Spleen (tissue), 11 donors: ENCODE measurements around the gene S100B. TPM values are rescaled to one million over a fixed set of nuclear protein-coding genes. Genes with fewer than 3 reads are reported as not detected.

Source experiments
- DNase-seq: peaks from one replicate; pipeline ENCODE4 v3.0.0-alpha.2; 2020
- H3K27ac ChIP-seq, 8 donors: fragments of 200-600 bp; sonication (generic) in 7 of 8; 1 replicate in 4 of 8; 2 replicates in 4 of 8; pipeline versions ENCODE4 v1.5.0 to v1.8.0; 2016 to 2021; ENCODE audit warnings: inconsistent platforms in 4 of 8, mild to moderate bottlenecking in 4 of 8, moderate library complexity in 1 of 8
- H3K27me3 ChIP-seq, 7 donors: fragments of 200-600 bp; sonication (generic) in 6 of 7; replicated peaks in 1 of 7; 1 replicate in 4 of 7; 2 replicates in 3 of 7; pipeline versions ENCODE4 v1.5.0 to v1.8.0; 2016 to 2021; ENCODE audit warnings: inconsistent platforms in 3 of 7, mild to moderate bottlenecking in 1 of 7
- H3K36me3 ChIP-seq, 6 donors: fragments of 200-600 bp; sonication (generic) in 5 of 6; 1 replicate in 4 of 6; 2 replicates in 2 of 6; pipeline versions ENCODE4 v1.5.0 to v1.8.0; 2016 to 2021; ENCODE audit warnings: inconsistent platforms in 2 of 6
- H3K4me1 ChIP-seq, 6 donors: fragments of 200-600 bp; sonication (generic) in 5 of 6; 1 replicate in 3 of 6; 2 replicates in 3 of 6; pipeline versions ENCODE4 v1.5.0 to v1.8.0; 2016 to 2021; ENCODE audit warnings: inconsistent platforms in 3 of 6
- H3K4me3 ChIP-seq, 8 donors: fragments of 200-600 bp; sonication (generic) in 7 of 8; 1 replicate in 4 of 8; 2 replicates in 4 of 8; pipeline versions ENCODE4 v1.5.0 to v1.8.0; 2016 to 2021; ENCODE audit warnings: inconsistent platforms in 4 of 8, mild to moderate bottlenecking in 4 of 8, moderate library complexity in 2 of 8
- H3K9me3 ChIP-seq, 8 donors: fragments of 200-600 bp; sonication (generic) in 7 of 8; 1 replicate in 4 of 8; 2 replicates in 4 of 8; pipeline versions ENCODE4 v1.5.0 to v1.8.0; 2016 to 2021; ENCODE audit warnings: inconsistent platforms in 4 of 8
- POLR2A ChIP-seq, 3 donors: fragments of 450-650 bp; IDR thresholded peaks; one replicate each; pipeline ENCODE4 v1.5.1; 2017; ENCODE audit warnings: antibody characterized with exemption in 3 of 3, mild to moderate bottlenecking in 1 of 3
- POLR2AphosphoS5 ChIP-seq, 3 donors: sonication (generic); formaldehyde crosslinking; IDR thresholded peaks; one replicate each; pipeline ENCODE4 v1.5.1; 2017; ENCODE audit warnings: antibody characterized with exemption in 3 of 3
- WGBS, 5 donors: extraction: QIAGEN DNeasy Blood & Tissue Kit in 3 of 5; methylation state at CpG; one replicate each; pipeline versions ENCODE4 v1.1.5 to v1.1.7; 2013 to 2018; 5-methylcytosine and 5-hydroxymethylcytosine counted together
- intact Hi-C: fragments of 100-400 bp; cut with DNase I; formaldehyde crosslinking; loops from one replicate; pipeline ENCODE4 v1.15.0; 2023; ENCODE audit warnings: low total_unique reads
- polyA plus RNA-seq, 3 donors: library from polyadenylated mRNA; stranded (reverse); fragments of 200-250 nt; gene quantifications; one replicate each; pipeline ENCODE4 v1.2.1, GENCODE V29; 2013
- total RNA-seq, 7 donors: library from RNA; depleted of rRNA in 3 of 7; stranded (reverse); fragments of >200 nt in 3 of 7; fragmentation: NEBNext Ultra II Directional in 4 of 7; extraction: Animal tissue kit (Norgen Biotek cat#: 25700) in 4 of 7; gene quantifications; one replicate each; pipeline versions ENCODE4 v1.1.0 to v1.2.1, GENCODE V29; 2016 to 2021
- TF ChIP-seq, protein P1 (sequence below), 11 experiments: fragments of 200-600 bp in 7 of 11; fragments of 450-650 bp in 4 of 11; sonication (generic) in 4 of 11; IDR thresholded peaks in 8 of 11; conservative IDR thresholded peaks in 3 of 11; 1 replicate in 7 of 11; 2 replicates in 4 of 11; pipeline versions ENCODE4 v1.4.0 to v1.8.0; 2016 to 2021; ENCODE audit warnings: antibody characterized with exemption in 11 of 11, inconsistent platforms in 4 of 11, mild to moderate bottlenecking in 1 of 11
- donor health status: healthy with polysubstance abuse.
- donor health status: DM: no; HTN: no; CAD: no; lungs with moderate emphysema.
- donor health status: DM: no; HTN: no; CAD: no.
- donor health status: Bipolar disorder and iron deficiency.
- donor health status: healthy.
- donor health status: DM: no; HTN: no; CAD: no.
- donor health status: DM: yes; HTN: yes; CAD: no.

S100B gene
- total and polyA plus RNA-seq, 10 donors = 9.7 to 46.0 (median 21.4) TPM

DNA sequence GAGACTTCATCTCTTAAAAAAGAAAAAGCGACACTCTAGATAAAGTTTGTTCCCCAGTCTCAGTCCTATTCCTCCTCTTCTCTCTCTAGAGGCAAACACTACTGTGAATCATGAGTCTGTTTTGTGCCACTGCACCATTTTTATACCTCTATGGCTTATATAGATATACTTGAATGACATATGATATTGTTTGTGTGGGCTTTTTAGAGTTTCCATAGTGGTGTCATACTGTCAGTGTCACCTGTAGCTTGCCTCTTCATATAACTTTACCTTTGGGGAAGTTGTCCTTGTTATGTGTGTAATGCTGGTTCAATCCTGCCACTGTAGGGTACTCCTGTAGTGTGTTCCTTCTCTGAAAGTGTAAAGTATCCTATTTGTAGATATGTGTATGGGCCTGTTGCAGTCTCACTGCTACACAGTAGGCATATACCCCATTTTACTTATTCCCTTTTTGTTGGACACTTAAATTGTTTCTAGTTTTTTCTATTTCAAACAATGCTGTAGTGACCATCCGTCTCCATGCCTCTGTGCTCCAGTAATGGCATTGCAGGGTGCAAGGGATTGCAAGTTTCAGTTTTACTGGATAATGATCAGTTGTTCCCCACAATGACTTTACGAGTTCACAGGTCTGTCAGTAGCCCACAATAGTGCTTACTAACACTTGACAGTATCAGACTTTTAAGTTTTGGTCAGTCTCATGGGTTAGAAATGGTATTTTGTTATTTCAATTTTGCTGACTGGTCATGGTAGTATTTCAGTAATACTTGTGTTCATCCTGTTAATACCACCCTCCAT, 33.3 kb upstream of the S100B start:
- WGBS, 5 donors = 43 to 62% (median 54%) methylated on average over 3 of the region's 3 CpGs
- peaks cover 0 to 45% (median 17%) of the 10 kb centered on the region in 6 donors for H3K36me3 ChIP-seq
- H3K27me3 ChIP-seq = no peaks in the 10 kb centered on the region
- intact Hi-C loops = no loop called here
- H3K4me1 ChIP-seq = peaks cover 29 to 73% (median 52%) of the 10 kb centered on the region in 6 donors
- H3K9me3 ChIP-seq = no peaks in the 10 kb centered on the region
- TF ChIP-seq, protein P1, sequence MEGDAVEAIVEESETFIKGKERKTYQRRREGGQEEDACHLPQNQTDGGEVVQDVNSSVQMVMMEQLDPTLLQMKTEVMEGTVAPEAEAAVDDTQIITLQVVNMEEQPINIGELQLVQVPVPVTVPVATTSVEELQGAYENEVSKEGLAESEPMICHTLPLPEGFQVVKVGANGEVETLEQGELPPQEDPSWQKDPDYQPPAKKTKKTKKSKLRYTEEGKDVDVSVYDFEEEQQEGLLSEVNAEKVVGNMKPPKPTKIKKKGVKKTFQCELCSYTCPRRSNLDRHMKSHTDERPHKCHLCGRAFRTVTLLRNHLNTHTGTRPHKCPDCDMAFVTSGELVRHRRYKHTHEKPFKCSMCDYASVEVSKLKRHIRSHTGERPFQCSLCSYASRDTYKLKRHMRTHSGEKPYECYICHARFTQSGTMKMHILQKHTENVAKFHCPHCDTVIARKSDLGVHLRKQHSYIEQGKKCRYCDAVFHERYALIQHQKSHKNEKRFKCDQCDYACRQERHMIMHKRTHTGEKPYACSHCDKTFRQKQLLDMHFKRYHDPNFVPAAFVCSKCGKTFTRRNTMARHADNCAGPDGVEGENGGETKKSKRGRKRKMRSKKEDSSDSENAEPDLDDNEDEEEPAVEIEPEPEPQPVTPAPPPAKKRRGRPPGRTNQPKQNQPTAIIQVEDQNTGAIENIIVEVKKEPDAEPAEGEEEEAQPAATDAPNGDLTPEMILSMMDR (IDR thresholded peaks at IDR 0.05 in 8 of 11, conservative IDR thresholded peaks at IDR 0.05 in 3 of 11) = no peak
- TF ChIP-seq POLR2AphosphoS5 (IDR thresholded peaks at IDR 0.05) = no peak
- no peak for TF ChIP-seq POLR2A (IDR thresholded peaks at IDR 0.05)
- DNase-seq = no peak
- H3K4me3 ChIP-seq = peak overlapping the region in 3 of 8 donors; percentile 1 to 97 (median 36)
- H3K27ac ChIP-seq = peak overlapping the region in 6 of 8 donors; percentile 33 to 100 (median 47)

DNA sequence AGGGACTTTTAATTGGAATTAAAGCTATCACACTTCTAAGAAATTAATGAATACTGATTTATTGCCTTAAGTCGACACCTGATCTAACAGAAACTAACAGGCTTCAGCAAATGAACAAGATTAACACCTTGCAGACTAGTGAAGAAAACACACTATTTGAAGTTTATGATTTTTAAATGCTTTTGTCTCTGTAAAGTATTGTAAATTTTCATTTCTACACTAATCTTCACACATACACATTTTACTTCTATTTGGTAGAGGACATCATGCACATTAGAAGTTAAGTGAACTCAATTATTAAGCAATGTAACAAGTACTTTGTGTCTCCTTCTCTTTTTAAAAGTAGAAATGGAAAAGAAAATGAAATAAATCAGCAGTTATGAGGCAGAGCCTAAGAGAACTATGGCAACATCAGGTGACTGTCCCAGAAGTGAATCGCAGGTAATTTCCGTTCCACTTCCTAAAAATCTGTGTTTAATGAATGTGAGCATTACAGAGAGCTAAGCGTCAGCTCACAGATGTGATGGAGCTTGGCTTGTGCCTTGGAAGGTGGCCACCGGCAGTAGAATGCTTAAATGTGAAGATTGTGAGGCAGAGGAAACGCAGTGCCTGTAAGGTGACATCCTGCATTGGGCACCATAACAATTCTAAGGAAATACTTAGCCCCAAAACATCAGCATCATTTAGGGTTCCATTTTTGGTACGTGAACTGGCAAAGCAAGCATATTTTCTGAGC, 31.8 kb upstream of the S100B start:
- 62 to 73% (median 65%) methylated on average over 7 of the region's 7 CpGs for WGBS, 5 donors
- Histone ChIP-seq H3K4me1 (peaks cover 29 to 70% (median 52%) of the 10 kb centered on the region in 6 donors), H3K27ac (peak overlapping the region in 7 of 8 donors; percentile 99 to 100 (median 99))

DNA sequence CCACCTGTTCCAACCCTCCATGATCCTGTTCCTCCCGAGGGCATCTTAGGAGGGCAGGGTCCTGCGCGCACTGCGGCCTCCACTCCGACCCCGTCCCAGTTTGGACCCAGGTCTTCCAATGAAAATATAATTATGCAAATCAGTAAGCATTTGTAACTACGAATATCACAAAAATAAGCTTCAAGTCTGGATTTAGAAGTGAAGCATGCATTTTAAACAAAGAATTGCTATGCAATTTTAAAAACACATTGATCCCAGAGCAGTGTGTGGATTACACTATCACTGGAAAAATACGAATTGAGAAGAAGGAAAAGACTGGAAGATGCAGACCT, 31.3 kb upstream of the S100B start:
- H3K27me3 ChIP-seq = no peaks in the 10 kb centered on the region
- DNase-seq = no peak
- 9 to 17% (median 13%) methylated on average over 8 of the region's 8 CpGs for WGBS, 5 donors
- TF ChIP-seq, protein P1 (IDR thresholded peaks at IDR 0.05 in 8 of 11, conservative IDR thresholded peaks at IDR 0.05 in 3 of 11) = no peak
- TF ChIP-seq POLR2A (IDR thresholded peaks at IDR 0.05) = no peak
- TF ChIP-seq POLR2AphosphoS5 (IDR thresholded peaks at IDR 0.05) = no peak
- intact Hi-C loops = no loop called here
- peak overlapping the region in 7 of 8 donors; percentile 99 to 100 (median 99) for H3K27ac ChIP-seq
- no peaks in the 10 kb centered on the region for H3K9me3 ChIP-seq
- H3K4me1 ChIP-seq = peaks cover 29 to 64% (median 52%) of the 10 kb centered on the region in 6 donors
- H3K36me3 ChIP-seq = peaks cover 0 to 25% (median 4%) of the 10 kb centered on the region in 6 donors
- peak overlapping the region; percentile 51 to 98 (median 94) for H3K4me3 ChIP-seq

More for the DNA sequence above, 31.8 kb upstream of the S100B start:
- TF ChIP-seq, protein P1 (IDR thresholded peaks at IDR 0.05 in 8 of 11, conservative IDR thresholded peaks at IDR 0.05 in 3 of 11) = no peak
- TF ChIP-seq POLR2A (IDR thresholded peaks at IDR 0.05) (no peak), POLR2AphosphoS5 (IDR thresholded peaks at IDR 0.05) (no peak)
- intact Hi-C loops = no loop called here
- peak overlapping the region in 7 of 8 donors; percentile 90 to 98 (median 94) for H3K4me3 ChIP-seq
- no peak for DNase-seq
- no peaks in the 10 kb centered on the region for H3K27me3 ChIP-seq
- H3K36me3 ChIP-seq = peaks cover 0 to 31% (median 9%) of the 10 kb centered on the region in 6 donors
- H3K9me3 ChIP-seq = no peaks in the 10 kb centered on the region
